Lower lobe of right lung (tissue), 2 donors: ENCODE results near the gene CYBRD1. TPM values are rescaled to one million over a fixed set of nuclear protein-coding genes. Genes with fewer than 3 reads are reported as not detected.
"Not testable (repeated sequence)": the region's sequence is repeated elsewhere in the genome, so short reads cannot be mapped to it uniquely, and the experiment has no call there.

Source experiments
- ATAC-seq, 2 donors: fragments of 200-7000 bp; cut with Tn5 transposase; one replicate each; pipeline ENCODE4 v1.9.1; 2020 to 2022; ENCODE audit warnings: mild to moderate bottlenecking in 2 of 2, moderate library complexity in 2 of 2
- DNase-seq: peaks from one replicate; pipeline ENCODE4 v3.0.0-alpha.2; 2020
- H3K27ac ChIP-seq: fragments of 200-600 bp; one replicate; pipeline ENCODE4 v1.8.0; 2022
- H3K27me3 ChIP-seq: fragments of 200-600 bp; one replicate; pipeline ENCODE4 v1.8.0; 2022; ENCODE audit warnings: low read depth
- H3K36me3 ChIP-seq: fragments of 200-600 bp; one replicate; pipeline ENCODE4 v1.8.0; 2022; ENCODE audit warnings: mild to moderate bottlenecking
- H3K4me1 ChIP-seq: fragments of 200-600 bp; one replicate; pipeline ENCODE4 v1.8.0; 2022
- H3K4me3 ChIP-seq: fragments of 200-600 bp; one replicate; pipeline ENCODE4 v1.8.0; 2022; ENCODE audit warnings: mild to moderate bottlenecking
- H3K9me3 ChIP-seq: fragments of 200-600 bp; one replicate; pipeline ENCODE4 v1.8.0; 2022
- intact Hi-C: fragments of 100-400 bp; cut with DNase I; formaldehyde crosslinking; loops from one replicate; pipeline ENCODE4 v1.11.0; 2022
- total RNA-seq: library from RNA; stranded (reverse); fragmentation: NEBNext Ultra II Directional; extraction: Animal tissue kit (Norgen Biotek cat#: 25700); gene quantifications from one replicate; pipeline ENCODE4 v1.2.1, GENCODE V29; 2021
- TF ChIP-seq, protein P1 (sequence below): fragments of 200-600 bp; IDR thresholded peaks from one replicate; pipeline ENCODE4 v1.8.0; 2022; ENCODE audit warnings: antibody characterized with exemption, mild to moderate bottlenecking
- donor health status: DM: no; HTN: yes; CAD: no; lungs with severe emphysema.

Gene CYBRD1
- total RNA-seq, 1 donor from 2014 or later: 262 TPM

DNA sequence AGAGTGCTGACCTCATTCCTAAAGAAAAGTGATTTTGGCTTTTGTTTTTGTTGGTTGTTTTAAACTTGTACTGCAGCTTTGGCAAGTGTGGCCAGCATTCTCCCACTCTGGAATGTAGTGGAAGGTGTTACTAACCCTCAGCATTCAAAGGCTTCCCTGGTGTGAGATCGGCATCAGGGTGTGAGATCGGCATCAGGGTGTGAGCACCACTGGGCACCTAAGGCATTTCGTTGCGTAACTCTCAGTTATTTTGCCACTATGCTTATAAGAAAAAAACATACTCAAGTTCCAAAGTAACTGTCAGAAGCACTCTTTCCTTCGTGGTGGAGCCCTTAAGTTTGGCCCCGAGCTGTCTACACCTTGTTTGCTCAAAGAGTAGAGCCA lies 1.7 kb downstream of the CYBRD1 start:
- ATAC-seq: peak; percentile 76 to 77
- Histone ChIP-seq H3K9me3 (no peaks in the 10 kb centered on the region), H3K4me3 (peak overlapping the region; percentile 89), H3K27me3 (no peaks in the 10 kb centered on the region), H3K27ac (peak overlapping the region; percentile 93), H3K36me3 (no peaks in the 10 kb centered on the region), H3K4me1 (peaks cover 40% of the 10 kb centered on the region)
- peak; percentile 57 for DNase-seq
- intact Hi-C loops: no loop called here
- TF ChIP-seq, protein P1, sequence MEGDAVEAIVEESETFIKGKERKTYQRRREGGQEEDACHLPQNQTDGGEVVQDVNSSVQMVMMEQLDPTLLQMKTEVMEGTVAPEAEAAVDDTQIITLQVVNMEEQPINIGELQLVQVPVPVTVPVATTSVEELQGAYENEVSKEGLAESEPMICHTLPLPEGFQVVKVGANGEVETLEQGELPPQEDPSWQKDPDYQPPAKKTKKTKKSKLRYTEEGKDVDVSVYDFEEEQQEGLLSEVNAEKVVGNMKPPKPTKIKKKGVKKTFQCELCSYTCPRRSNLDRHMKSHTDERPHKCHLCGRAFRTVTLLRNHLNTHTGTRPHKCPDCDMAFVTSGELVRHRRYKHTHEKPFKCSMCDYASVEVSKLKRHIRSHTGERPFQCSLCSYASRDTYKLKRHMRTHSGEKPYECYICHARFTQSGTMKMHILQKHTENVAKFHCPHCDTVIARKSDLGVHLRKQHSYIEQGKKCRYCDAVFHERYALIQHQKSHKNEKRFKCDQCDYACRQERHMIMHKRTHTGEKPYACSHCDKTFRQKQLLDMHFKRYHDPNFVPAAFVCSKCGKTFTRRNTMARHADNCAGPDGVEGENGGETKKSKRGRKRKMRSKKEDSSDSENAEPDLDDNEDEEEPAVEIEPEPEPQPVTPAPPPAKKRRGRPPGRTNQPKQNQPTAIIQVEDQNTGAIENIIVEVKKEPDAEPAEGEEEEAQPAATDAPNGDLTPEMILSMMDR: no peak

DNA sequence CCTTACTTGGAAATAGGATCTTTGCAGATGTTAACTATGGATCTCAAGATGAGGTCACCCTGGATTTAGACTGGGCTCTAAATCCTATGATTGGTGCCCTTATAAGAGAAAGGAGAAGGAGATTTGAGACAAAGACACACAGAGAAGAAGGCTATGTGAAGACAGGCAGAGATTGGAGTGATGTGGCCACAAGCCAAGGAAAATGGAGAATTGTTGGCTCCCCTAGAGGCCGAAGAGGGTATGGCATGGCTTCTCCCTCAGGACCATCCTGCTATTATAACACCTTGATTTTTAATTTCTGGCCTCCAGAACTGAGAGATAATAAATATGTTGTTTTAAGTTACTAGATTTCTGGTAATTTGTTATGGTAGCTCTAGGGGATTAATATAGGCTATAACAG lies 7.6 kb downstream of the CYBRD1 start:
- Histone ChIP-seq H3K27ac (no peak overlapping the region), H3K4me1 (peaks cover 48% of the 10 kb centered on the region), H3K27me3 (no peaks in the 10 kb centered on the region), H3K4me3 (no peak overlapping the region), H3K9me3 (no peaks in the 10 kb centered on the region), H3K36me3 (no peaks in the 10 kb centered on the region)
- ATAC-seq (peak; percentile 31 to 61), DNase-seq (no peak)
- intact Hi-C loops: no loop called here
- TF ChIP-seq, protein P1: peak; percentile 47

DNA sequence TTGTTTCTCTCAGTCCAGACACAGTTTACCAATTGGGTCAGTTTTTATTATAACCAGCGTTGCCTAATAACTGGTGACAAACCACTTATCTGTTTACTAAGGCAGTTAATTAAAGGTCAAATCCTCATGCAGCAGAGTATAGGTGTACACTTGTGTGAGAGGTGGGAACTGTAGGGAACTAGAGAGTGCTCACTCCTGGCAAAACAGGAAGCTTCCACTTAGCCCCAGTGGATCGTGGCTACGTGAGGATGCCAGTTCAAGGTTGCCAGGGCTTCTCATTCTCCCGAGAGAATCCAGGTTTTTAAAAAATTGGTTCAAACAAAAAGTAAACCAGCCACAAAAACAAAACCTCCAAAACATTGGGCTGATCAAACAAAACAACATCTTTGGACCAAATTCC lies 8.1 kb downstream of the CYBRD1 start:
- TF ChIP-seq, protein P1: no peak
- Histone ChIP-seq H3K4me3 (no peak overlapping the region), H3K9me3 (no peaks in the 10 kb centered on the region), H3K27me3 (no peaks in the 10 kb centered on the region), H3K27ac (no peak overlapping the region), H3K36me3 (no peaks in the 10 kb centered on the region), H3K4me1 (peaks cover 43% of the 10 kb centered on the region)
- DNase-seq (no peak), ATAC-seq (peak; percentile 72 to 77)
- intact Hi-C loops: no loop called here

DNA sequence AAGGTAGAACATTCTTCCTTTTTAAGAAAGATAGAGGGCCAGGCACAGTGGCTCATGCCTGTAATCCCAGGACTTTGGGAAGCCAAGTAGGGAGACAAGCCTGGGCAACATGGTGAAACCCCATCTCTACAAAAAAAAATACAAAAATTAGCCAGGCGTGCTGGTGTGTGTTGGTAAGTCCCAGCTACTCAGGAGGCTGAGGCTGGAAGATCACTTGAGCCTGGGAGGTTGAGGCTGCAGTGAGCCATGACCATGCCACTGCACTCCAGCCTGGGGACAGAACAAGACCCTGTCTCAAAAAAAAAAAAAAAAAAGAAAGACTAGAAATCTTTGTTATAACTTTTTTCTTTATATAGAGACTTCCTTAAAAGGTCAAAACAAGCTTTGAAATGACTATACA lies 8.6 kb downstream of the CYBRD1 start:
- DNase-seq, H3K36me3 ChIP-seq, H3K9me3 ChIP-seq, H3K27ac ChIP-seq, ATAC-seq, intact Hi-C loops, H3K4me3 ChIP-seq, H3K27me3 ChIP-seq: not testable (repeated sequence)
- H3K4me1 ChIP-seq: peaks cover 38% of the 10 kb centered on the region

DNA sequence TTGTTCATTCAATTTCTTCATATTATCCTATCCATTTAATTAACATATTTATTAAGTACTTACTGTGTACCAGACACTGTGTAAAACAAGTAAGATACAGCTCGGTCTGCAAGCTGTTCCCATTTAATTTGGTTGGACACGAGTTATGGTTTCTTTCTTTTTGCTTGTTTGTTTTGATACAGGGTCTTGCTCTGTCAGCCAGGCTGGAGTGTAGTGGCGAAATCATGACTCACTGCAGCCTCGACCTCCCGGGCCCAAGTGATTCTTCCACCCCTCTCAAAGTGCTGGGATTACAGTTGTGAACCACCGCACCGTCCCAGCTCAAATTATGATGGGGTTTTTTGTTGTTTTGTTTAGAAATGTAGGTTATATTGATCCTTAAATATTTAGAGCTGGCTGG lies 9.0 kb downstream of the CYBRD1 start:
- Histone ChIP-seq H3K4me3 (no peak overlapping the region), H3K36me3 (no peaks in the 10 kb centered on the region), H3K4me1 (peaks cover 35% of the 10 kb centered on the region), H3K27me3 (no peaks in the 10 kb centered on the region), H3K27ac (no peak overlapping the region), H3K9me3 (no peaks in the 10 kb centered on the region)
- intact Hi-C loops: no loop called here
- TF ChIP-seq, protein P1: no peak
- ATAC-seq: peak in 1 of 2 donors; percentile 62
- no peak for DNase-seq

DNA sequence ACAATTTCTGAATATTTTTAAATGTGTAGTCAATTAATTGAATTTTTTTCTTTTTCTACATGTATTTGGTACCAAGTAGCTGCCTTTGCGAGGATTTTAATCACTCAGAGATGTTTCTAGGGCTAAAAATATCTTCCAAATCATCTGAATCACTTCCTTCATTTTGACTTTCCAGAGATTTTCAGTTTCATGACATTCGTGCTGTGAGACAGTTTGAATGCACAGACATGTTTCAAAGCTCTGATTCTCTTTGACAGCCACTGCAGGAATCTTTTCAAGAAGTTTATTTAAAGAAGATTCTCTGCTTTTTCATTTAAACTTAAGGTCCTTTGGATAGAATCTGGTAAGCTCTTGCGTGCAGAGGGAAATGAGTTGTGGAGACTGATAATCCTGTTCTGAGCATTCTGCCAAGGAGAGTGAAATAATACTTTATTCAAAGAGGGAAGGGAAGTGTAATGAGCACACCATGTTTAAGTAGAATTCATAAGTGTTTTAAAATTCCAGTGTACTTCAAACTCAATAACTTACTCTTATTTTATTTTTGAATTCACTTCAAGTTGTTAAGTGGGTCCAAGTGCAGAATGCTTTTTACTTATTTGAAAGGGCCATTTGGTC lies 9.7 kb downstream of the CYBRD1 start:
- no peaks in the 10 kb centered on the region for H3K27me3 ChIP-seq
- H3K36me3 ChIP-seq: no peaks in the 10 kb centered on the region
- H3K4me1 ChIP-seq: peaks cover 35% of the 10 kb centered on the region

More for the DNA sequence above, 9.7 kb downstream of the CYBRD1 start:
- intact Hi-C loops: no loop called here
- Histone ChIP-seq H3K4me3 (no peak overlapping the region), H3K27ac (no peak overlapping the region), H3K9me3 (no peaks in the 10 kb centered on the region)
- TF ChIP-seq, protein P1: no peak
- peak in 1 of 2 donors; percentile 25 for ATAC-seq
- no peak for DNase-seq
